SK-N-MC (cell line): ENCODE measurements around the gene PDXK.

Source experiments
- EZH2 ChIP-seq: fragments of 200-600 bp; sonication (generic); IDR thresholded peaks from one replicate; pipeline ENCODE4 v1.6.1; 2017; ENCODE audit warnings: antibody characterized with exemption
- POLR2AphosphoS5 ChIP-seq: IDR thresholded peaks from 2 replicates; pipeline ENCODE4 v1.6.1; 2012; ENCODE audit warnings: mild to moderate bottlenecking, low read depth, low read length, borderline replicate concordance

DNA sequence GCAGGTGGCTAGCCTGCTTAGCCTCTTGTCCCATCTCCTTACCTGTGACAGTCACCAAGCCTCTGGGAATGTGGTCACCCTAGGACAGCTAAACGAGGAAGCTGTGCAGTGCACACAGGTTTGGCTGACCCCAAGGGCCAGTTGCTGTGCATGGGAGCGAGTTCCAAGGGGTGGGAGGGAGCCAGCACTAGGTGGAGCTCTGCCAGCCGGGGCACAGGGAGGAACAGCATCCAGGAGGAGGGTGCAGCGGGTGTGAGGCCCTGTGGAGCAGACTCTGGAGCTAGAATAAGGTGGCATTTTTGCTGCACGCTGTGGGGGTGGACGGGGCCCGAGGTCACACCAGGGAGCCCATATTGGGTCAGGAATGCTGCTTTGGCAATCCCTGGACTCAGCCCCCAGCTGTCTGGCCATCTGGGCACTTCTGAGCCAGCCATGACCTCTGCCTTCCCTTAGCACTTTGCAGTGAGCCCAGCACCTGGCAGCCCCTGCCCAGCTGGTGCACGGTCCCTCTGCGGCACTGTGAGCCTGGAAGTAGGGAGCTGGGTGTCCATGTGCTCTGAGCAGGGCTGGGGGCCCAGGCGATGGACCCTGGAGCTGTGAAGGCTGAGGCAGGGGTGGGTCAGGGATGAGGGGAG is 8.7 kb downstream of the PDXK start:
- TF ChIP-seq POLR2AphosphoS5, result no peak
- TF ChIP-seq EZH2, result no peak
